HepG2 (cell line): ENCODE data around the gene KIAA0040.

Source experiments
- CTCF ChIP-seq: sonication (generic); formaldehyde crosslinking; IDR thresholded peaks from 2 replicates; pipeline ENCODE4 v1.5.0; 2020; ENCODE audit warnings: mild to moderate bottlenecking, missing genetic modification reagents, moderate library complexity
- EP300 ChIP-seq, 3 experiments: sonication (generic) in 1 of 3; formaldehyde crosslinking in 1 of 3; IDR thresholded peaks; 2 replicates each; pipeline versions ENCODE4 v1.5.1 to v1.6.1; 2011 to 2020; ENCODE audit warnings: low read depth in 2 of 3, low read length in 2 of 3, borderline replicate concordance in 1 of 3, improper control_type of control experiment in 1 of 3, mild to moderate bottlenecking in 1 of 3, missing genetic modification reagents in 1 of 3, moderate library complexity in 1 of 3
- MYC ChIP-seq: sonication (generic); formaldehyde crosslinking; IDR thresholded peaks from 2 replicates; pipeline ENCODE4 v1.9.0; 2021; ENCODE audit warnings: missing genetic modification reagents, borderline replicate concordance
- SMAD1 ChIP-seq: sonication (generic); formaldehyde crosslinking; IDR thresholded peaks from 2 replicates; pipeline ENCODE4 v1.4.0; 2020; ENCODE audit warnings: missing genetic modification reagents, low read depth, mild to moderate bottlenecking, borderline replicate concordance
- ZFP62 ChIP-seq: sonication (generic); formaldehyde crosslinking; IDR thresholded peaks from 2 replicates; pipeline ENCODE4 v1.4.0; 2020; ENCODE audit warnings: missing genetic modification reagents

DNA sequence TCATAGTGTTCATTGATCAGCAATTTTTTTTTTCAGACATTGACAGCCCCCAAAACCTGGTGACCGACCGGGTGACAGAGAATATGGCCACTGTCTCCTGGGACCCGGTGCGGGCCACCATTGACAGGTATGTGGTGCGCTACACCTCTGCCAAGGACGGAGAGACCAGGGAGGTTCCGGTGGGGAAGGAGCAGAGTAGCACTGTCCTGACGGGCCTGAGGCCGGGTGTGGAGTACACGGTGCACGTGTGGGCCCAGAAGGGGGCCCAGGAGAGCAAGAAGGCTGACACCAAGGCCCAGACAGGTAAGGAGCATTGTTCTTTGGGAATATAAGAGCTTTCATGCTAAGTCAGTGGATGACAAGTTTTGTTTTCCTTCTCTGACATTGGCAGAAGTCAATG, 75.7 kb downstream of the KIAA0040 start:
- TF ChIP-seq CTCF (CRISPR knock-in tag) (no peak), MYC (CRISPR knock-in tag) (no peak), ZFP62 (CRISPR knock-in tag) (no peak), EP300 (IDR thresholded peaks at IDR 0.05; ENCODE audit: low read depth in 2 of 2, low read length in 2 of 2) (no peak), EP300 (CRISPR knock-in tag; IDR thresholded peaks at IDR 0.05; ENCODE audit: borderline replicate concordance) (no peak), SMAD1 (CRISPR knock-in tag) (no peak)
